Hindlimb muscle (tissue), 1 donor: Measurements from ENCODE around the gene ADD3. TPM values are rescaled to one million over a fixed set of nuclear protein-coding genes. Genes with fewer than 3 reads are reported as not detected.
A peak's percentile ranks its signal among the peaks of the same experiment; 100 is the strongest.

ENCODE experiments used
- DNase-seq: peaks from one replicate; pipeline ENCODE4 v3.0.0-alpha.2; 2013
- polyA plus RNA-seq: library from polyadenylated mRNA; unstranded; fragments of 120-200 nt; gene quantifications from one replicate; pipeline ENCODE4 v1.2.1, GENCODE V29; 2013; ENCODE audit not compliant: insufficient read length

Gene ADD3
- polyA plus RNA-seq, 1 donor = 101 TPM

DNA sequence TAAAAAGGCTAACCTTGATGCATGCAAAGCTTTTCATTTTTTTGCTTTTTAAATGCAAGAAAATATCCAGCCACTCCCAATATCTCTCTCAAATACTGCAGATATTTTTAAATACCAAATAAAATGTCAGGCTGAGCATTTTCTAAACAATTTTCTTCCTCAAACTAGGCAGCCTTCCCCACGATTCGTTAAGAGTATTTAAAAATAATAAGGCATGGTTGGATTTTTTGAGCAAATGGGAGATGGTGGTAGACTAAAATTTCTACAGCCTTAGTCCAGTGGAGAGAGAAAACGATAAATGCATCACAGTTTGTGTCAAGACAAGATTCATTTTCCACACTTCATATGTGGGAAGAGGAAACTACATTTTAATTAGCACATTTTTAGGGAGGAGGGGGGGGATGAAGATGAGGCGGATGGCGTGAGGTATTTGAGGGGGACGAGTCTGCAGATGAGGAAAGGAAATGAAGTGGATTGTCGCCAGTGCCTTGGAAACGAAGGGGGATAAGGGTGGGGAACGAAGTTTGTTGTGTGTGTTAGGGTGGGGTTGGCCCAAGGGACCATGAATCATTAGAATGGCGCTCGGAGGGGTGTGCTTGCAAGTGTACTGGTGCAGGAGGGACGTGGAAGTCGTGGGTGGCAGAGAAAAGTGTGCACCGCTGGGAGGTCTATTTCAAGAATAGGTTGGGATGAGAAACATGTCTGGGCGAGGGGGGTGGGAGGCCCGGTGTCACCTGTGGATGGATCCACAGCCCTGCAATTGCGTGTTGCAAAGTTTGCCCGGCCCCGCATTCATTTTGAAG, 1.2 kb upstream of the ADD3 start:
- DNase-seq = peak; percentile 85

GRCh38 chr10:110007161-110007700, 553 bp upstream of the ADD3 start:
- DNase-seq = no peak

GRCh38 chr10:110008518-110009339, 945 bp downstream of the ADD3 start:
- DNase-seq = peak; percentile 32

GRCh38 chr10:110009736-110010475, 2.1 kb downstream of the ADD3 start:
- no peak for DNase-seq

DNA sequence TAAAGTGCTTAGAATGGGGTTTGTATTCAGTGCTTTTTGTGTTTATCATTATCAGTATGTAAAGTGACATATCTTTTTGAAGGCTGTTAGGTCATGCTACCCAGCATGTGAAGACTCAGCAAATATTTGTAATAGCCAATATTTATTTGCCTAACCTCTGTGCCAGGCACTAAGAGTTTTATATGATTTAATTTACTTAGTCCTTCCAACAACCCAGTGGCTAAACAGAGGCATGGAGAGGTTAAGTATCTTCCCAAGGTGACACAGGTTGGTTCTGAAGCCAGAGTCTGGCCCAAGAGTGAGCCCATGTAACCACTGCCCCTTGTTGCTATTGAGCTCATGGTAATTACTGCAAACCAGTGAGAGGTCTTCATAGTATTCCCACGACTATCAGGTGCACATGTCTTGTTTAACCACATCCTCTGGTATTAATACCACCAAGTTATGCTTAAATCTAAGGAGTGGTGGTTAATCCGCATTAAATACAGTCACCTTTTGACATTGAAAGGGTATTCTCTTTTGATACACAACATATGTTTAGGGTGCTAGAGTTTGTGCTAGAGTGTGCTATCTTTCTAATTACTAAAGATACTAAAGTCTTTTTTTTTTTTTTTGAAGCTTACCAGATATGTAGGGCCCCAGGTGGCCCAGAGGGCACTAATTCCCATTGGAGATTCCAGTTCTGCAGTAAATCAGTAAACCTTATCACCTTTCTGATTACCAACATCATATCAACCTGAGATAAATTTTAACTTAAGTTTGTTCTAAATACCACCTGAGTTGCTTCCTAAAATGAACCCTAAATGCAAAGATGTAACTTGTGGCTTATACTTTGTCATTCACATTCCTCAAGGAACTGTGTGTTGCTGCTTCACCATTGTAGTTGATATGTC, 2.9 kb downstream of the ADD3 start:
- no peak for DNase-seq

DNA sequence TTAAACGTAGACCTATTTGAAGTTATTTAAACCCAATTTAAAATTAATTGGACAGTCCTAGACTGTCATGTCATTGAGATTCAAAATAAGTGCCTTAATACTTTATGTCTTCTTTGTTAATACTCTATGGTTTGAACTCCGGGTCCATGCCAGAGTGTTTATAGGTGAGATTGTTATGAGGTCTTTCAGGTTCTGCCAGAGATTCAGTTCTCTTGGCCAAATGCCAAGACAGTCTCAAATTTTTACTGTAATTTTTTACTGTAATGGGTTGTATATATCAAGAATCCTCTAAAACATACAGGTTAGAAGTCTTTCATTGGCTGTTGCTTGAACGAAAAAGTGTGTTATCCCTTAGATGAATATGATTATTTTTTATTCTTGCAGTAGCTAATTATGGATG, 3.9 kb downstream of the ADD3 start:
- no peak for DNase-seq

DNA sequence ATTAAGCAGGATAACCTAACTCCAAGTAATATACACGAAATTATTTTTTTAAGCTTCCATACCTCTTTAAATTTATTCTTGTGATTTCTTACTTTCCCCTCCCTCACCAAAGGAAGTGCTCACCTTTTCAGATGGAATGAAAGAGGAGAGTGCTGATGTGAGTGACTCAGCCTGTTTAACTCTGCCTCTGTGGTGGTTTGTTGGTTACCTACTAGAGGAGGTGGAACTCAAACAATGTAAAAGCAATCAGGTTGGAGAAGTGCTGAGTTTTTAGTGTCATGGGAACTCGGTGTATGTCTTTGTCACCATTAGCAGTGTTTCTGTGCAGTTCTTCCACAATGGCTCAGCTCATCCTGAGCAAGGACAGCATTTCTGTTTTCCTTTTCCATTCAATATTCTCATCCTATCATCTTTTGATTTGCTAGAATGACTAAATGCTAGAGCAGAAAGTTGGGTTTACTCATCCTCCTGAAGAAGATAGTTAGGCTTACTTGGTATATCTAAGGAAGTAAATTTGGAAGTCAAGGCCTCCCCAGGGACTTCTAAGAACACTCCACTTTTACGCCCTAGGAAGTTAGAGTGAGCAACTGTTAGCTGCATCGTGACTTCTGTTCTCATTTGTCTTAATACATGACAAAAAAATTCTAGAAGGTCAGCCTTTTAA, 6.0 kb downstream of the ADD3 start:
- DNase-seq = no peak

- no peak for DNase-seq
Measured at GRCh38 chr10:110016039-110016438, 8.3 kb downstream of the ADD3 start.

- DNase-seq = no peak
Measured at GRCh38 chr10:110017052-110017451, 9.3 kb downstream of the ADD3 start.

DNA sequence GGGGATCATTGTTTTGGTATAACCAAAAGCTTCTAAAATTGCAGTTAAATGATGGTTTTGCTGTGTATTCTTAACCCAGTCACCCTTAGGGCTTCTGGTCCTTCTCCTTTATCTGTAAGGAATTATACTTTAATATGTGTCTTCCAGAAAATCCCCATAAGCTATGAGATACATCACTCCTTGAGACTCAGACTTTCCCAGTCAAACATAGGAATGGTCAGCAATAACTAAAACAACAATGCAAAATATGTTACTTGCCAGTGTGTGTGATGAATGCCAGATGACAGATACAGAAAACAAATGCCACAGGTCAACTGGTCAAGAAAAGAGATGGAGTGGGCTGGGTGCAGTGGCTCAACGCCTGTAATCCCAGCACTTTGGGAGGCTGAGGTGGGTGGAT, 10.1 kb downstream of the ADD3 start:
- DNase-seq = no peak

DNA sequence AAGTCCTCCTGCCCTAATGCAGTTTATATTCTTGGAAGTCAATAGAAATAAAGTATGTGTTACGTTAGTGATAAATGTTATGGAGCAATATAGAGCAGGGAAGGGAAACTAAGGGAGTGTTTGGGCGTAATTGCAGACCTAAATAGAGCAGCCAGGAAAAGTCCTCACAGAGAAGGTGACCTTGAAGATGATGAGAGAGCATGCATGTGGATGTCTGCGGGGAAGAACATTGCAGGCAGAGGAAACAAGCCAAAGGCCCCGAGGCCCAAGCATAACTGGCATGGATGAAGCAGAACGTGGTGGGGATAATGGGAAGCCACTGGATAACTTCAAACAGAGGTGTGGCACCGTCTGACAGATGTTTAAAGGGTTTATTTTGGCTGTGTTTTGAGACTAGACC, 12.5 kb downstream of the ADD3 start:
- no peak for DNase-seq

DNA sequence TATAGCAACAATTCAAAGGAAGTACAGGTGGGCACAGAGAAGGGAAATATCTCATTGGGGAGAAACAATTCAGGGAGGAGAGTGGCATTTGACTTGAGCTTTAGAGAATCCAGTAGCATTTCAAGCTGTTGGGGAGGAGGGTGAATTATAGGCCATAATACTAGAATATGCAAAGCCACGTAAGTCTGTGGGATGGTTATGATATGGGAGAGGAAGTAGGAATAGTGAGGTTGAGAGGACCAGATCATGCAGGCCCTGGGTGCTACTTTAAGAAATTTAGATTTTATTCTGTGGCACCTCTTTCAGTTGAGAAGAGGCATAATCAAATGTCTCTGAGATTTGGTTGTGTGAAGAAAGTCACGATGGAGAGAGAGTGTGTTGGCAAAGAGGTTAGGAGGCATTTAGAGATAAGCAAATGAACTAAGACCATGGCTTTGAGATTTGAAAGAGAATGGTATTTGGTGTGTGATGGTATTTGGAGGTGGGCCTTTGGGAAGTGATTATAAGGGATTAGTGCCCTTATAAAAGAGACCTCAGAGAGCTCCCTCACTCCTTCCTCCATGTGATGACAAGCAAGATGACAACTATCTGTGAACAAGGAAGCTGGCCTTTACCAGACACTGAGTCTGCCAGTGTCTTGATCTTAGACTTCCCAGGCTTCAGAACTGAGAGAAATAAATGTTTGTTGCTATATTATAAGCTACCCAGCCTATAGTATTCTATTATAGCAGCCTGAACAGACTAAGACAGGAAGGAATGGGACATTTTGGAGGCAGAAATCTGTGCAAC, 15.1 kb downstream of the ADD3 start:
- DNase-seq = no peak

- DNase-seq = no peak
Measured at GRCh38 chr10:110023785-110024465, 16.1 kb downstream of the ADD3 start.

DNA sequence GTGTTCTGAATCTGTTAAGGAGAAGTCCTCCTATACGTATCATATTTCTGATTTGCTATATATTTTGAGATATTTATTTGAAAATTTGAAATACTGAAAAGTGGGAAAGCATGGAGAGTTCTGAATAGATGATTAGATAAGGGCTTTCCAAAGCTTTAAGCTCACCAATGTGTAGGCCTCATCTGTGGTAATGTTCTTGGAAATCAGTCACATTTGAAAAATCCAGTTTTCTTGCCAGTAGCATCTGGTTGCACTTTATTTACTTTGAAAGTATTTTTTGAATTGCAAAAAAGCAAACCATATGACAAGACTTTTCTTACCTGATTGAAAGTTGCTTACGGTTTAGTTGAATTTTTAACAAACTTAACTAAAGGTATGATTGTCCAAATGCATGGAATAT, 21.7 kb downstream of the ADD3 start:
- DNase-seq = peak; percentile 36

GRCh38 chr10:110032801-110033700, 25.3 kb downstream of the ADD3 start:
- no peak for DNase-seq

GRCh38 chr10:110033701-110034235, 26.0 kb downstream of the ADD3 start:
- DNase-seq = no peak

DNA sequence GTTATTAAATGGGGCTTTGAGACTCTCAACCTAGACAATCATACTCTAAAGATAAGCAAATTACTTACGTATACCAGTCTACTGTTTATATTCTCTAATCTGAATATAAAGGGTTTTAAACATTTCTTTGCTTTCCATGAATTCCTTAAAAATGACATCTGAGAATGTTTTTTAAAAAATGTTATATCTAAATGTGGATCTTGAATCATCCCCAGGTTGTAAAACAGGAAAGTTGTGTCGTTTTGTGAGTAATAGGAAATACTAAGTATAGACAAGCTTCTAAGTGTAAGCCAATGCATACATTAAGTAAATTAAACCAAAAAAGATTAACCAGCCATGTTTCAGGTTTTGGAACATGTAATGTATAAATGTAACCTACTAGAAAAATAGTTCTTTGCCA, 26.8 kb downstream of the ADD3 start:
- DNase-seq = no peak
